KMS-11 (cell line): ENCODE data around the gene RETREG3.

Experiments
- H2AFZ ChIP-seq: fragments of 200-600 bp; sonication (generic); 2 replicates; pipeline ENCODE4 v1.6.1; 2016; ENCODE audit warnings: antibody characterized with exemption, mixed run types, low read depth
- H3K27ac ChIP-seq: fragments of 200-600 bp; sonication (generic); 2 replicates; pipeline ENCODE4 v1.6.1; 2016; ENCODE audit warnings: mild to moderate bottlenecking, mixed run types
- H3K27me3 ChIP-seq: fragments of 200-600 bp; sonication (generic); 2 replicates; pipeline ENCODE4 v1.6.1; 2017; ENCODE audit warnings: mild to moderate bottlenecking, low read depth, mixed run types, moderate library complexity; ENCODE audit not compliant: insufficient read depth
- H3K36me3 ChIP-seq: fragments of 200-600 bp; sonication (generic); 2 replicates; pipeline ENCODE4 v1.6.1; 2017; ENCODE audit warnings: mild to moderate bottlenecking, mixed run types; ENCODE audit not compliant: insufficient read depth
- H3K4me1 ChIP-seq: fragments of 200-600 bp; sonication (generic); 2 replicates; pipeline ENCODE4 v1.6.1; 2016; ENCODE audit warnings: mild to moderate bottlenecking, low read depth, mixed run types; ENCODE audit not compliant: poor library complexity, severe bottlenecking
- H3K4me2 ChIP-seq: fragments of 200-600 bp; sonication (generic); 2 replicates; pipeline ENCODE4 v1.7.0; 2016; ENCODE audit warnings: mild to moderate bottlenecking, mixed run types
- H3K4me3 ChIP-seq: fragments of 200-600 bp; sonication (generic); IDR thresholded peaks from 2 replicates; pipeline ENCODE4 v1.6.1; 2017; ENCODE audit warnings: low read depth, low read length, mixed read lengths; ENCODE audit not compliant: insufficient read depth
- H3K79me2 ChIP-seq: fragments of 200-600 bp; sonication (generic); 2 replicates; pipeline ENCODE4 v1.6.1; 2016; ENCODE audit warnings: low read depth, mixed run types; ENCODE audit not compliant: insufficient read depth
- H3K9ac ChIP-seq: fragments of 200-600 bp; sonication (generic); 2 replicates; pipeline ENCODE4 v1.6.1; 2016; ENCODE audit warnings: mild to moderate bottlenecking, mixed run types
- H4K20me1 ChIP-seq: fragments of 200-600 bp; sonication (generic); 2 replicates; pipeline ENCODE4 v1.6.1; 2016; ENCODE audit warnings: mild to moderate bottlenecking, mixed run types; ENCODE audit not compliant: insufficient read depth
- TF ChIP-seq, protein P1 (sequence below): fragments of 200-600 bp; sonication (generic); conservative IDR thresholded peaks from 2 replicates; pipeline ENCODE4 v1.6.1; 2017; ENCODE audit warnings: low read depth, mild to moderate bottlenecking, antibody characterized with exemption, low read length, moderate library complexity, mixed read lengths

RETREG3 gene, protein sequence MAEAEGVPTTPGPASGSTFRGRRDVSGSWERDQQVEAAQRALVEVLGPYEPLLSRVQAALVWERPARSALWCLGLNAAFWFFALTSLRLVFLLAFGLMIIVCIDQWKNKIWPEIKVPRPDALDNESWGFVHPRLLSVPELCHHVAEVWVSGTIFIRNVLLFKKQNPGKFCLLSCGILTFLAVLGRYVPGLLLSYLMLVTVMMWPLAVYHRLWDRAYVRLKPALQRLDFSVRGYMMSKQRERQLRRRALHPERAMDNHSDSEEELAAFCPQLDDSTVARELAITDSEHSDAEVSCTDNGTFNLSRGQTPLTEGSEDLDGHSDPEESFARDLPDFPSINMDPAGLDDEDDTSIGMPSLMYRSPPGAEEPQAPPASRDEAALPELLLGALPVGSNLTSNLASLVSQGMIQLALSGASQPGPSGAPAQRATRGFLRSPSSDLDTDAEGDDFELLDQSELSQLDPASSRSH

DNA sequence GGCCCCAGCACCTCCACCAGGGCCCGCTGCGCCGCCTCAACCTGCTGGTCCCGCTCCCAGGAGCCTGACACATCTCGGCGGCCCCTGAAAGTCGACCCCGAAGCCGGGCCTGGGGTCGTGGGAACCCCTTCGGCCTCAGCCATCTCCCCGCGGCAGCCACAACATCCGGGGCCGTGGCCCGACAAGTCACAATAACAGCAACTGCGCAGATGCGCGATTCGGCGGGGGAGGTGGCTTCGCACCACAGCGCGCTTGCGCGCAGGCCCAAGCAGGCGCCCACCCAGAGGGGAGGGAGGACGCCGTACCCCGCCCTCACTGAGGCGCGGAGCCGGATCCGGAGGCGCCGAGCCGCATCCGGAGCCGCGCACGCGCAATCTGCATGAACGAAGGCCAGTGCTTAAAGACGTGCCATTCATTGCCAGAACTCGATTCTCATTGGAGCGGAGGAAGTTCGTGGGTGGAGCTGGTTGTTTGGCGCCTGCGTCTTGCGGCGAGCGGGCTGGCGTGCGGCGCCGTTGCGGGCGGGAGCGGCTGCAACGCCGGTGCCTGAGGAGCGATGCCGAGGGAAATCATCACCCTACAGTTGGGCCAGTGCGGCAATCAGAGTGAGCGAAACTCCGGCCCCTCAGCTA lies at the start of gene RETREG3, which contains the start of gene TUBG1:
Gene RETREG3, minus strand, starts transcription at position 193 of the 632 bp plus-strand sequence. Its CDS starts 50 bp downstream, at position 143.
Gene TUBG1, plus strand, starts transcription at position 502 of the 632 bp plus-strand sequence. Its CDS starts 55 bp downstream, at position 557.
- TF ChIP-seq, protein P1, sequence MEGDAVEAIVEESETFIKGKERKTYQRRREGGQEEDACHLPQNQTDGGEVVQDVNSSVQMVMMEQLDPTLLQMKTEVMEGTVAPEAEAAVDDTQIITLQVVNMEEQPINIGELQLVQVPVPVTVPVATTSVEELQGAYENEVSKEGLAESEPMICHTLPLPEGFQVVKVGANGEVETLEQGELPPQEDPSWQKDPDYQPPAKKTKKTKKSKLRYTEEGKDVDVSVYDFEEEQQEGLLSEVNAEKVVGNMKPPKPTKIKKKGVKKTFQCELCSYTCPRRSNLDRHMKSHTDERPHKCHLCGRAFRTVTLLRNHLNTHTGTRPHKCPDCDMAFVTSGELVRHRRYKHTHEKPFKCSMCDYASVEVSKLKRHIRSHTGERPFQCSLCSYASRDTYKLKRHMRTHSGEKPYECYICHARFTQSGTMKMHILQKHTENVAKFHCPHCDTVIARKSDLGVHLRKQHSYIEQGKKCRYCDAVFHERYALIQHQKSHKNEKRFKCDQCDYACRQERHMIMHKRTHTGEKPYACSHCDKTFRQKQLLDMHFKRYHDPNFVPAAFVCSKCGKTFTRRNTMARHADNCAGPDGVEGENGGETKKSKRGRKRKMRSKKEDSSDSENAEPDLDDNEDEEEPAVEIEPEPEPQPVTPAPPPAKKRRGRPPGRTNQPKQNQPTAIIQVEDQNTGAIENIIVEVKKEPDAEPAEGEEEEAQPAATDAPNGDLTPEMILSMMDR = no peak; the same call in 1 of the 2 replicates
- H3K36me3 ChIP-seq = peaks cover 9% of the 10 kb centered on the region; the same call in 1 of the 2 replicates
- H3K79me2 ChIP-seq = peaks cover 62% of the 10 kb centered on the region
- peak within 1 kb of the TSS; percentile 75; the same call in 1 of the 2 replicates for H2AFZ ChIP-seq
- peak within 1 kb of the TSS; percentile 64 for H3K27ac ChIP-seq
- peak within 1 kb of the TSS; percentile 79 for H3K4me3 ChIP-seq
- no peaks in the 10 kb centered on the region for H3K27me3 ChIP-seq
- H3K4me1 ChIP-seq = peaks cover 48% of the 10 kb centered on the region
- H3K9ac ChIP-seq = peak within 1 kb of the TSS; percentile 70
- H4K20me1 ChIP-seq = no peaks in the 10 kb centered on the region
- peak within 1 kb of the TSS; percentile 99 for H3K4me2 ChIP-seq

DNA sequence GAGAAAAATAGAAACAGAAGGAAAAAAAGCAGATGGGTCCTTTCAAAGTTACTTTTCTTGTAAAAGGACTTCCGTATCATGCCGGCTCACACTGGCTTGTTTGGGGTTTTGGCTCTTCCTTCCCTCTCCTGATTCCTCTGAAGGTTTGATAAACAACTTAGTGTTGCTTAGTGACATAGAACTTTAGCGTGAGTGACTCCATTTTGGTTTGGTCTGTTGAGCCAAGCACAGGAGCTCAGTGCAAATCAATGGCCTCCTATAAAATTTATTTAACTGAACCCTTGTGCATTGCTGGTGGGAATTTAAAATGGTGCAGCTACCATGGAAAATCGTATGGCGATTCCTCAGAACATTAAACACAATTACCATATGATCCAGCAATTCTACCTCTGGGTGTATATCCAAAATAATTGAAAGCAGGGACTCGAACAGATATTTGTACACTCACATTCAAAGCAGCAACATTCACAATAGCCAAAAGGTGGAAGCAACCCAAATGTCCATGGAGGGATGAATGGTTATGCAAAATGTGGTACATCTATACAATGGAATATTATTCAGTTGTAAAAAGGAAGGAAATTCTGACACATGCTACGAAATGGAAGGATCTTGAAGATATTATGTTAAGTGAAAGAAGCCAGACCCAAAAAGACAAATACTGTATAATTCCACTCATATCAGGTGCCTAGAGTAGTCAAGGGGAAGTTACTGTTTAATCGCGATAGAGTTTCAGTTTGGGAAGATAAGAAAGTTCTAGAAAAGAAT lies 48.8 kb upstream of the RETREG3 start:
- Histone ChIP-seq H2AFZ (no peak overlapping the region), H3K4me2 (peak overlapping the region; percentile 82), H3K4me3 (no peak overlapping the region), H4K20me1 (no peaks in the 10 kb centered on the region), H3K27ac (no peak overlapping the region), H3K4me1 (peaks cover 57% of the 10 kb centered on the region), H3K79me2 (no peaks in the 10 kb centered on the region), H3K36me3 (no peaks in the 10 kb centered on the region), H3K9ac (no peak overlapping the region), H3K27me3 (no peaks in the 10 kb centered on the region)
- TF ChIP-seq, protein P1 = no peak

DNA sequence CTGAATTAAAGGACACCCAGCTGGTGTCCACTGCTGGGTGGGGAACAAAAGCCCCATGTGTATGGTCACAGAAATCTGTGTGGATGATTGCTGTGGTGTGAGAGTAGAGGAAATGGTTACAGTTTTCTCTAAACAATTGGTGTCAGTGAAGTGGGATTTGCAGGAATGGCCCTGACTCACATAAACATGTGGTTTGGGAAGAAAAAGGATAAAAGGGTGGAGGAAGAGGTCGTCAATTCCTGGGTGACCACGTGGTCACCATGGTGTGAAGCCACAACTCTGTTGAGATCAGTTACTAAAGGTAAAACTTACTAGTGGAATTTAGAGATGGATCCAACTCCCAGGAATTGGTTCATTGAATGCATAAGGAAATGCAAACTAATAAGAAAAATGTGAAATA lies 46.4 kb upstream of the RETREG3 start:
- H4K20me1 ChIP-seq = no peaks in the 10 kb centered on the region
- peaks cover 44% of the 10 kb centered on the region for H3K4me1 ChIP-seq
- TF ChIP-seq, protein P1 = no peak
- H2AFZ ChIP-seq = no peak overlapping the region
- no peak overlapping the region for H3K4me3 ChIP-seq
- peak overlapping the region; percentile 26 for H3K4me2 ChIP-seq
- H3K9ac ChIP-seq = no peak overlapping the region
- no peaks in the 10 kb centered on the region for H3K36me3 ChIP-seq
- H3K27ac ChIP-seq = peak overlapping the region; percentile 26
- H3K79me2 ChIP-seq = no peaks in the 10 kb centered on the region
- no peaks in the 10 kb centered on the region for H3K27me3 ChIP-seq
